Fibroblast of lung (primary cell): Measurements from ENCODE around the gene TPST2.

Experiments used
- CTCF ChIP-seq, 2 donors: IDR thresholded peaks in 1 of 2; conservative IDR thresholded peaks in 1 of 2; 1 replicate in 1 of 2; 2 replicates in 1 of 2; pipeline ENCODE4 v1.5.1; 2011 to 2012; ENCODE audit warnings: low read length in 2 of 2, control low read depth in 1 of 2, inconsistent platforms in 1 of 2, low read depth in 1 of 2, mild to moderate bottlenecking in 1 of 2
- EZH2 ChIP-seq: IDR thresholded peaks from 2 replicates; pipeline ENCODE4 v1.5.1; 2012; ENCODE audit warnings: low read length, control low read depth, mild to moderate bottlenecking; ENCODE audit errors: missing control alignments

GRCh38 chr22:26545385-26545784 is 44.5 kb downstream of the TPST2 start:
- no peak for TF ChIP-seq CTCF (conservative IDR thresholded peaks at IDR 0.05 in 1 of 2, IDR thresholded peaks at IDR 0.05 in 1 of 2; ENCODE audit: low read depth in 1 of 2, low read length in 2 of 2)
- no peak for TF ChIP-seq EZH2
